Measurements from ENCODE around the gene FGD4.

GRCh38 chr12:32507942-32508320 lies 108.6 kb downstream of the FGD4 start:
- TF ChIP-seq CTCF (IDR thresholded peaks at IDR 0.05) = no peak
- TF ChIP-seq CREB1 (CRISPR knock-in tag; IDR thresholded peaks at IDR 0.05) = no peak
- no peak for TF ChIP-seq USF2 (CRISPR knock-in tag; IDR thresholded peaks at IDR 0.05)
- TF ChIP-seq ETV6 (CRISPR knock-in tag; IDR thresholded peaks at IDR 0.05) = no peak
- TF ChIP-seq GTF2I (CRISPR knock-in tag; conservative IDR thresholded peaks at IDR 0.05) = no peak
- no peak for TF ChIP-seq ATF3 (CRISPR knock-in tag; conservative IDR thresholded peaks at IDR 0.05)
- TF ChIP-seq NFYB (CRISPR knock-in tag; conservative IDR thresholded peaks at IDR 0.05; ENCODE audit: low read depth) = no peak
- TF ChIP-seq MAX (CRISPR knock-in tag; IDR thresholded peaks at IDR 0.05) = no peak
- no peak for TF ChIP-seq NR3C1 (CRISPR knock-in tag; conservative IDR thresholded peaks at IDR 0.05; ENCODE audit: low read depth)

Measured in WTC11 (cell line).